Measurements from ENCODE around the gene HDAC9.

- TF ChIP-seq CTCF (IDR thresholded peaks at IDR 0.05): no peak
- TF ChIP-seq POLR2A (IDR thresholded peaks at IDR 0.05): no peak
Observed at GRCh38 chr7:18803923-18804322, 308.4 kb downstream of the HDAC9 start.

All from adrenal gland (tissue), 5 donors.